Suprapubic skin (tissue), 4 donors: ENCODE measurements around the gene TUBG1. TPM values are rescaled to one million over a fixed set of nuclear protein-coding genes. Genes with fewer than 3 reads are reported as not detected.
A peak's percentile ranks its signal among the peaks of the same experiment; 100 is the strongest.
"Not testable (repeated sequence)": the region's sequence is repeated elsewhere in the genome, so short reads cannot be mapped to it uniquely, and the experiment has no call there.

Experiments
- DNase-seq, 2 donors: peaks; one replicate each; pipeline ENCODE4 v3.0.0-alpha.2; 2019; ENCODE audit warnings: low spot score in 2 of 2
- H3K27ac ChIP-seq: fragments of 200-600 bp; sonication (generic); one replicate; pipeline ENCODE4 v1.5.1; 2019
- H3K27me3 ChIP-seq: fragments of 200-600 bp; sonication (generic); one replicate; pipeline ENCODE4 v1.5.1; 2019
- H3K36me3 ChIP-seq: fragments of 200-600 bp; sonication (generic); one replicate; pipeline ENCODE4 v1.5.1; 2019
- H3K4me1 ChIP-seq: fragments of 200-600 bp; sonication (generic); one replicate; pipeline ENCODE4 v1.5.1; 2019
- H3K4me3 ChIP-seq: fragments of 200-600 bp; sonication (generic); one replicate; pipeline ENCODE4 v1.5.1; 2019; ENCODE audit warnings: mild to moderate bottlenecking
- H3K9me3 ChIP-seq: fragments of 200-600 bp; sonication (generic); one replicate; pipeline ENCODE4 v1.5.1; 2019
- EP300 ChIP-seq: sonication (generic); formaldehyde crosslinking; IDR thresholded peaks from one replicate; pipeline ENCODE4 v1.6.1; 2017; ENCODE audit warnings: antibody characterized with exemption
- POLR2A ChIP-seq, 2 donors: fragments of 450-650 bp; IDR thresholded peaks; one replicate each; pipeline ENCODE4 v1.6.1; 2017; ENCODE audit warnings: antibody characterized with exemption in 2 of 2, mild to moderate bottlenecking in 2 of 2, moderate library complexity in 2 of 2
- POLR2AphosphoS5 ChIP-seq, 3 donors: sonication (generic); formaldehyde crosslinking; IDR thresholded peaks; one replicate each; pipeline ENCODE4 v1.6.1; 2017; ENCODE audit warnings: antibody characterized with exemption in 3 of 3
- WGBS: methylation state at CpG from one replicate; pipeline ENCODE4 v1.1.5; 2018; 5-methylcytosine and 5-hydroxymethylcytosine counted together
- total RNA-seq, 4 donors: library from RNA; depleted of rRNA; stranded (reverse); fragments of >200 nt; gene quantifications; one replicate each; pipeline ENCODE4 v1.1.0, GENCODE V29; 2016
- TF ChIP-seq, protein P1 (sequence below), 2 donors: fragments of 200-600 bp in 1 of 2; fragments of 450-650 bp in 1 of 2; sonication (generic) in 1 of 2; IDR thresholded peaks; one replicate each; pipeline ENCODE4 v1.5.1; 2016 to 2019; ENCODE audit warnings: antibody characterized with exemption in 2 of 2, mild to moderate bottlenecking in 1 of 2, moderate library complexity in 1 of 2

Gene TUBG1
- total RNA-seq, 4 donors from 2014 or later, result 28.6 to 55.3 (median 54.2) TPM

DNA sequence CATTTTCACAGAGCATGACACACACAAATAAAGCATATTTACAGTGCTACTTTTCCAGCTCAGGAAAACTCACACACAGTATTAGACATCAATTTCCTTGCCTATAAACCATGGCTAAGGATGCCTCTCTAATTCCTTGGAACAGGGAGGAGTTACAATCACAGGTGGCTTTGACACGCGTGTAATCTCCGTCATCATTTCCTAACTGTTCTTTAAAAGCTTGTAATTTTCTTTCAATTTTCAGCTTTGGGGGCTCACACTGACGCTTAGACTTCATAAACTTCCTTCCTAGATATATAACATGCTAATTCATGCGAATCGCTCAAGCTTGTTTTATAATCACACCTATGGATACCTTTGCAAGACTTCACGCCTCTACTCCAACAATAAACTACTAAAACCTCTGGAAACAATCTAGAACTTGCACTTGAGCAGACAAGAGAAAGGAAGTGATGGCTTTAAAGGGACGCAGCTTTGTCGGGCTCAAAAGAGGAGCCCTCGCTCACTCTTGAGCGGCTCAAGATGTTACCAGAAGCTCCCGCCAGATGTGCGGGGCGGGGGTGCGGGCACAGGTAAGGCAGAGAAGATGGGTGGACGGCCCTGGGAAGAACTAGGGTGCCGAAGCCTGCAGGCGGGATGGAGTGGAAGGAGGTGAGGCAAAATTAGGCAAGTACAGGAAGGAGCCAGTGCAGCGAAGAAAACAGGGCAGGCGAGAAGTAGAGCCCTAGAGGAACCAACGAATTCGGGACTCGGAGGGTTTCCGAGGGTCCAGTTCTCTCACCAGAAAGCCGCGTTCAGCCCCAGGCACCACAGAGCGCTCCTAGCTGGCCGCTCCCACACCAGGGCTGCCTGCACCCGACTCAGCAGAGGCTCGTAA lies 940 bp upstream of the TUBG1 start:
- peaks cover 19% of the 10 kb centered on the region for H3K36me3 ChIP-seq
- under 1% methylated on average over 30 of the region's 30 CpGs for WGBS
- peak overlapping the region; percentile 95 for H3K4me3 ChIP-seq
- no peaks in the 10 kb centered on the region for H3K9me3 ChIP-seq
- no peak for TF ChIP-seq POLR2A (IDR thresholded peaks at IDR 0.05)
- no peak for TF ChIP-seq POLR2AphosphoS5 (IDR thresholded peaks at IDR 0.05)
- TF ChIP-seq, protein P1, sequence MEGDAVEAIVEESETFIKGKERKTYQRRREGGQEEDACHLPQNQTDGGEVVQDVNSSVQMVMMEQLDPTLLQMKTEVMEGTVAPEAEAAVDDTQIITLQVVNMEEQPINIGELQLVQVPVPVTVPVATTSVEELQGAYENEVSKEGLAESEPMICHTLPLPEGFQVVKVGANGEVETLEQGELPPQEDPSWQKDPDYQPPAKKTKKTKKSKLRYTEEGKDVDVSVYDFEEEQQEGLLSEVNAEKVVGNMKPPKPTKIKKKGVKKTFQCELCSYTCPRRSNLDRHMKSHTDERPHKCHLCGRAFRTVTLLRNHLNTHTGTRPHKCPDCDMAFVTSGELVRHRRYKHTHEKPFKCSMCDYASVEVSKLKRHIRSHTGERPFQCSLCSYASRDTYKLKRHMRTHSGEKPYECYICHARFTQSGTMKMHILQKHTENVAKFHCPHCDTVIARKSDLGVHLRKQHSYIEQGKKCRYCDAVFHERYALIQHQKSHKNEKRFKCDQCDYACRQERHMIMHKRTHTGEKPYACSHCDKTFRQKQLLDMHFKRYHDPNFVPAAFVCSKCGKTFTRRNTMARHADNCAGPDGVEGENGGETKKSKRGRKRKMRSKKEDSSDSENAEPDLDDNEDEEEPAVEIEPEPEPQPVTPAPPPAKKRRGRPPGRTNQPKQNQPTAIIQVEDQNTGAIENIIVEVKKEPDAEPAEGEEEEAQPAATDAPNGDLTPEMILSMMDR (IDR thresholded peaks at IDR 0.05), result no peak
- TF ChIP-seq EP300, result no peak
- peaks cover 40% of the 10 kb centered on the region for H3K4me1 ChIP-seq
- H3K27ac ChIP-seq, result peak overlapping the region; percentile 95
- no peak for DNase-seq
- no peaks in the 10 kb centered on the region for H3K27me3 ChIP-seq

DNA sequence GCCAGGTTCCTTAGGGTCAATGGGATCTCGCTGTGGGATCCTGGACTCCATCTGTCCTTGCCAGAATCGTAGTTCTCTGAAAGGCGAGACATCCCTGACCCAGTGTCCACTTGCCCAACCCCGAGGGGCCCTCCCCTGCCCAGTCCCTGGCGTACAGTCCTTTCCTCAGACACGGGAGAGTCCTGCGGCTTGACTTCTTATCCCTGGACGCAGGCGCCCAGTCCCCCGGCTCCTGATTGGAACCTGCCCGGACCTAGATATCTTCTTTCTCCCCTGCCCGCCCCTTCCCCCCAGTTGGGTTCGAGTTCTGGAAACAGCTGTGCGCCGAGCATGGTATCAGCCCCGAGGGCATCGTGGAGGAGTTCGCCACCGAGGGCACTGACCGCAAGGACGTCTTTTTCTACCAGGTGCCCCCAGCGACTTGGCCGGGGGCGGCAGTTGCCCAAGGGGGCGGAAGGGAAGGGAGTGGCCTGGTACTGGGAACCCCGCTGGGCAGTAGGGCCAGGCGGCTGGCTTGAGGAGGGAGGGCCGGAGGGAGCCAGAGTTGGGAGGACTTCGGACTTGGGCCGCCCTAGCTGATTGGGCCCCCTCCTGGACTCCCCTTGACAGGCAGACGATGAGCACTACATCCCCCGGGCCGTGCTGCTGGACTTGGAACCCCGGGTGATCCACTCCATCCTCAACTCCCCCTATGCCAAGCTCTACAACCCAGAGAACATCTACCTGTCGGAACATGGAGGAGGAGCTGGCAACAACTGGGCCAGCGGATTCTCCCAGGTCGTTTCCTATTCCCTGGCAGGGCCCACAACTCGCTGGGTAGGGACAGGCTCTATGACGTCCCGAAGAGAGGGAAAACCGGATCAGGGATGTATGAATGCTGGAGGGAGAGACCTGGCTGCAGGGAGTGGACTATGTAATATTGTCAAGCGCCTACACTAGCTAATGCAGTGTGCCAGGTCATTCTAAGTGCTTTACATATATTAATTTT lies 625 bp downstream of the TUBG1 start:
- not testable (repeated sequence) for H3K9me3 ChIP-seq, H3K27me3 ChIP-seq
- peaks cover 40% of the 10 kb centered on the region for H3K4me1 ChIP-seq
- peak overlapping the region; percentile 79 for H3K27ac ChIP-seq
- H3K4me3 ChIP-seq, result peak overlapping the region; percentile 95
- H3K36me3 ChIP-seq, result peaks cover 35% of the 10 kb centered on the region
- DNase-seq, result peak in 1 of 2 donors; percentile 83
- 8% methylated on average over 25 of the region's 42 CpGs for WGBS

- H3K4me1 ChIP-seq, result peaks cover 25% of the 10 kb centered on the region
- WGBS, result 96% methylated on average over 4 of the region's 4 CpGs
- peaks cover 47% of the 10 kb centered on the region for H3K36me3 ChIP-seq
- no peaks in the 10 kb centered on the region for H3K27me3 ChIP-seq
- DNase-seq, result no peak
- no peaks in the 10 kb centered on the region for H3K9me3 ChIP-seq
- TF ChIP-seq POLR2AphosphoS5 (IDR thresholded peaks at IDR 0.05) (no peak), POLR2A (IDR thresholded peaks at IDR 0.05) (no peak), EP300 (no peak)
- TF ChIP-seq, protein P1 (IDR thresholded peaks at IDR 0.05), result no peak
- H3K27ac ChIP-seq, result no peak overlapping the region
- H3K4me3 ChIP-seq, result no peak overlapping the region
Observed at GRCh38 chr17:42612013-42612412, 2.5 kb downstream of the TUBG1 start.

DNA sequence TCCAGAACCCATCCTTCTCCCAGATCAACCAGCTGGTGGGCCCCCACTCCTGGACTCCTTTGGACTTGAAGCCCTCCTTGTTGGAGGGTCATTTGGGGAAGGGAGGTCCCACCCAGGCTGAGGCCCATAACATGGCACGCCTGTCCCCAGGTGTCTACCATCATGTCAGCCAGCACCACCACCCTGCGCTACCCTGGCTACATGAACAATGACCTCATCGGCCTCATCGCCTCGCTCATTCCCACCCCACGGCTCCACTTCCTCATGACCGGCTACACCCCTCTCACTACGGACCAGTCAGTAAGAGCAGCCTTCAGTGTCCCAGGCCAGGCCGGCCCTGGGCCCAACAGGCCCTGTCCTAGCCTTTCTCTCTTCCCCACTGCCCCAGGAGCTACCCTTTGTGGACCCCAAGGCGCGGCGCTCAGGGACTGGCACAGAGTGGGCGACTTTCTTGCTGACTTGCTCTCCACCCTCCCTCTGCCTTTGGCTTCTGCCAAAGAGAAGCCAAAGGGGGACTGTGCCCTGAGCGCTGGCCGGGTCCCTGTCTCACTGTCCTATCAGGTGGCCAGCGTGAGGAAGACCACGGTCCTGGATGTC lies 4.3 kb downstream of the TUBG1 start:
- H3K27ac ChIP-seq, result no peak overlapping the region
- H3K9me3 ChIP-seq, result no peaks in the 10 kb centered on the region
- no peak overlapping the region for H3K4me3 ChIP-seq
- WGBS, result 96% methylated on average over 13 of the region's 17 CpGs
- H3K4me1 ChIP-seq, result peaks cover 20% of the 10 kb centered on the region
- no peak for TF ChIP-seq EP300
- H3K36me3 ChIP-seq, result peaks cover 47% of the 10 kb centered on the region
- peak in 1 of 2 donors; percentile 56 for DNase-seq
- H3K27me3 ChIP-seq, result no peaks in the 10 kb centered on the region

DNA sequence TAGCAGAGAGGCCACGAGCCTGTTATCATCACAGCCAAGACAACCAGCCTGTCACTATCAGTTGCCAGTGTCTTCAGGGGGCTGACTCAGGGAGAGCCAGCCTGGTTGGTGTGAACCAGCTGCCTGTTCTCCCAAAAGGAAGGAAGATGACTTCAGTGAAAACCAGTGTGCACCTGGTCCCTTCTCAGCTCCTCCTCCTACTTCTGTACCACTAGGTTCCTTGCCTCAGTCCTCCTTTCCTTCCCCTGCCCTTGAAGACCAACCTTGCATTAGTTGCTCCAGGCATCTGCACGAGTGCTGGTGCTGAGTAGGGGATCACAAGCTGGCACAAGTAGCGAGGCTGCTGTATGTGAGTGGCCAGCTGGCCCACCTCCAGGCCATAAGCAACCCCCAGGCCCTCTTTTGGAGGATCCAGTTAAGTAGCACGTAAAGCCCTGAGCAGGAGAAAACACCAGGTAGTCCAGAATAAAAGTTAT lies 8.5 kb downstream of the TUBG1 start:
- Histone ChIP-seq H3K4me1 (peaks cover 13% of the 10 kb centered on the region), H3K36me3 (peaks cover 33% of the 10 kb centered on the region), H3K9me3 (no peaks in the 10 kb centered on the region), H3K4me3 (no peak overlapping the region), H3K27me3 (no peaks in the 10 kb centered on the region), H3K27ac (no peak overlapping the region)
- 51% methylated on average over 3 of the region's 4 CpGs for WGBS
- peak in 1 of 2 donors; percentile 32 for DNase-seq
- TF ChIP-seq POLR2AphosphoS5 (IDR thresholded peaks at IDR 0.05) (no peak), POLR2A (IDR thresholded peaks at IDR 0.05) (no peak), EP300 (no peak)
- TF ChIP-seq, protein P1 (IDR thresholded peaks at IDR 0.05), result no peak
